B cell (primary cell): Measurements from ENCODE around the gene PDE6H. TPM values are rescaled to one million over a fixed set of nuclear protein-coding genes. Genes with fewer than 3 reads are reported as not detected.

Experiments used
- ATAC-seq: fragments of 200-7000 bp; cut with Tn5 transposase; one replicate; pipeline ENCODE4 v1.10.0; 2021; ENCODE audit warnings: low read depth, mild to moderate bottlenecking, moderate number of reproducible peaks, moderate library complexity
- CTCF ChIA-PET: fragments of 350-600 bp; sonication (Branson Sonifier 250); formaldehyde crosslinking; loops from one replicate; lab custom pipeline; 2021; ENCODE audit warnings: antibody characterized with exemption, inconsistent platforms; lab: Charles Lee
- POLR2A ChIA-PET: fragments of 350-600 bp; sonication (Branson Sonifier 250); formaldehyde crosslinking; loops from one replicate; lab custom pipeline; 2021; ENCODE audit warnings: antibody characterized with exemption; lab: Charles Lee
- DNase-seq: peaks from one replicate; pipeline ENCODE4 v3.0.0; 2013
- H2AFZ ChIP-seq: 2 replicates; pipeline ENCODE4 v1.6.1; 2012; ENCODE audit warnings: mild to moderate bottlenecking, low read depth, low read length; ENCODE audit not compliant: insufficient read depth, poor library complexity, severe bottlenecking
- H3K27ac ChIP-seq, 2 donors: 1 replicate in 1 of 2; 2 replicates in 1 of 2; pipeline ENCODE4 v1.5.1; 2012 to 2013; ENCODE audit warnings: low read length in 2 of 2, mild to moderate bottlenecking in 2 of 2, moderate library complexity in 1 of 2
- H3K27me3 ChIP-seq, 4 experiments: fragments of 200-600 bp in 1 of 4; sonication (generic) in 1 of 4; replicated peaks in 1 of 4; 1 replicate in 2 of 4; 2 replicates in 2 of 4; pipeline versions ENCODE4 v1.6.1 to v1.7.0; 2013 to 2016; ENCODE audit warnings: low read length in 3 of 4, mild to moderate bottlenecking in 2 of 4, mixed read lengths in 1 of 4, moderate library complexity in 1 of 4; ENCODE audit not compliant: insufficient read depth in 4 of 4, control insufficient read depth in 3 of 4; ENCODE audit errors: control extremely low read depth in 1 of 4
- H3K36me3 ChIP-seq, 2 experiments: replicated peaks in 1 of 2; 1 replicate in 1 of 2; 2 replicates in 1 of 2; pipeline versions ENCODE4 v1.6.1 to v1.7.1; 2013; ENCODE audit warnings: low read length in 1 of 2; ENCODE audit not compliant: insufficient read depth in 2 of 2, control insufficient read depth in 1 of 2; ENCODE audit errors: control extremely low read depth in 1 of 2, extremely low read depth in 1 of 2
- H3K4me1 ChIP-seq, 2 donors: fragments of 200-600 bp in 1 of 2; sonication (generic) in 1 of 2; 1 replicate in 1 of 2; 2 replicates in 1 of 2; pipeline versions ENCODE4 v1.5.1 to v1.6.1; 2013 to 2017; ENCODE audit warnings: low read length in 2 of 2; ENCODE audit not compliant: control insufficient read depth in 2 of 2, insufficient read depth in 2 of 2
- H3K4me2 ChIP-seq: replicated peaks from 2 replicates; pipeline ENCODE3; 2012; ENCODE audit warnings: mild to moderate bottlenecking, low read depth, low read length; ENCODE audit not compliant: poor library complexity, severe bottlenecking
- H3K4me3 ChIP-seq, 5 experiments: fragments of 200-600 bp in 1 of 5; sonication (generic) in 1 of 5; 1 replicate in 3 of 5; 2 replicates in 2 of 5; pipeline versions ENCODE4 v1.5.1 to v1.7.0; 2011 to 2016; ENCODE audit warnings: low read length in 4 of 5, mild to moderate bottlenecking in 4 of 5, low read depth in 2 of 5, control low read depth in 1 of 5, moderate library complexity in 1 of 5; ENCODE audit not compliant: insufficient read depth in 1 of 5; ENCODE audit errors: control extremely low read depth in 1 of 5, extremely low read depth in 1 of 5
- H3K79me2 ChIP-seq: fragments of 200-600 bp; sonication (generic); one replicate; pipeline ENCODE4 v1.6.0; 2016; ENCODE audit warnings: low read length; ENCODE audit not compliant: control insufficient read depth, insufficient read depth
- H3K9ac ChIP-seq: fragments of 200-600 bp; sonication (generic); 2 replicates; pipeline ENCODE4 v1.6.1; 2017; ENCODE audit warnings: mild to moderate bottlenecking, low read length, moderate library complexity
- H3K9me3 ChIP-seq, 3 donors: one replicate each; pipeline versions ENCODE4 v1.6.1 to v1.7.1; 2013; ENCODE audit warnings: low read length in 2 of 3; ENCODE audit not compliant: control insufficient read depth in 2 of 3, insufficient read depth in 1 of 3; ENCODE audit errors: control extremely low read depth in 1 of 3
- H4K20me1 ChIP-seq: 2 replicates; pipeline ENCODE4 v1.6.0; 2012; ENCODE audit warnings: mild to moderate bottlenecking, low read length; ENCODE audit not compliant: insufficient read depth, control insufficient read depth, poor library complexity, severe bottlenecking
- H3K27ac Mint-ChIP-seq: one replicate; pipeline ENCODE4 v1.8.0; 2021; ENCODE audit warnings: mixed read lengths
- H3K27me3 Mint-ChIP-seq: one replicate; pipeline ENCODE4 v1.8.0; 2021; ENCODE audit warnings: mixed read lengths
- H3K4me1 Mint-ChIP-seq: one replicate; pipeline ENCODE4 v1.8.0; 2021; ENCODE audit warnings: mixed read lengths
- H3K4me3 Mint-ChIP-seq: one replicate; pipeline ENCODE4 v1.8.0; 2021; ENCODE audit warnings: mixed read lengths
- H3K9me3 Mint-ChIP-seq: one replicate; pipeline ENCODE4 v1.8.0; 2022; ENCODE audit warnings: mixed read lengths; ENCODE audit not compliant: insufficient read depth
- CTCF ChIP-seq: fragments of 200-600 bp; IDR thresholded peaks from one replicate; pipeline ENCODE4 v1.8.0; 2022; ENCODE audit warnings: antibody characterized with exemption, mild to moderate bottlenecking
- EZH2 ChIP-seq: IDR thresholded peaks from 2 replicates; pipeline ENCODE4 v1.6.1; 2012; ENCODE audit warnings: borderline replicate concordance, low read depth, mild to moderate bottlenecking, moderate library complexity, low read length; ENCODE audit not compliant: insufficient read depth, poor library complexity, severe bottlenecking
- WGBS: methylation state at CpG from one replicate; pipeline ENCODE4 v1.1.5; 2013; ENCODE audit warnings: missing lambda C conversion rate; ENCODE audit not compliant: insufficient coverage; 5-methylcytosine and 5-hydroxymethylcytosine counted together
- intact Hi-C: fragments of 100-400 bp; cut with micrococcal nuclease; formaldehyde crosslinking; loops from one replicate; pipeline ENCODE4 v1.10.0; 2022
- polyA plus RNA-seq: library from polyadenylated mRNA; depleted of rRNA; stranded (reverse); fragments of >200 nt; gene quantifications from 2 replicates; pipeline ENCODE4 v1.2.3, GENCODE V29; 2012
- total RNA-seq, 2 donors: library from RNA; stranded (reverse); fragments of 120-200 nt in 1 of 2; gene quantifications; 1 replicate in 1 of 2; 2 replicates in 1 of 2; pipeline versions ENCODE4 v1.2.3 to v1.2.4, GENCODE V29; 2013 to 2022

The PDE6H gene
- total and polyA plus RNA-seq, 2 donors (not counting 1 experiment from before 2014, with no cell fraction given), result not detected

- ChIA-PET POLR2A (no interaction called here), CTCF (interaction anchor here (1.4 to 1.6 kb wide), 2 partner anchors 19 to 38 kb away, joined by 6 to 10 read pairs; partner anchors contain the start of gene ERP27)
- H3K4me3 ChIP-seq, result peak overlapping the region in 4 of 5 experiments; percentile 32 to 84 (median 40)
- H3K9ac ChIP-seq, result peak overlapping the region; percentile 77
- peak overlapping the region; percentile 97 for H3K4me3 Mint-ChIP-seq
- H3K4me1 ChIP-seq, result peaks cover 72% of the 10 kb centered on the region in 2 donors
- no CpG with 5 or more reads among the region's 2 CpGs for WGBS
- intact Hi-C loops, result loop anchor here (10.0 kb wide), 1 partner anchor 342 kb away; no protein-coding TSS in a partner anchor
- H3K4me2 ChIP-seq, result peak overlapping the region; percentile 82
- peaks cover 86% of the 10 kb centered on the region for H3K4me1 Mint-ChIP-seq
- no peaks in the 10 kb centered on the region for H3K9me3 Mint-ChIP-seq
- ATAC-seq (no peak), DNase-seq (no peak)
- peak overlapping the region; percentile 68 to 94 for H3K27ac ChIP-seq
- no peaks in the 10 kb centered on the region for H3K27me3 ChIP-seq
- no peak for TF ChIP-seq EZH2
- no peak for TF ChIP-seq CTCF
- H3K36me3 ChIP-seq, result peaks cover 4 to 55% of the 10 kb centered on the region in 2 experiments
- H3K27ac Mint-ChIP-seq, result peak overlapping the region; percentile 90
- no peaks in the 10 kb centered on the region for H3K27me3 Mint-ChIP-seq
- no peaks in the 10 kb centered on the region for H3K9me3 ChIP-seq
- peaks cover 71% of the 10 kb centered on the region for H4K20me1 ChIP-seq
- no peak overlapping the region for H2AFZ ChIP-seq
- peaks cover 93% of the 10 kb centered on the region for H3K79me2 ChIP-seq
Observed at GRCh38 chr12:14956905-14957304, 15.9 kb upstream of the PDE6H start.

- Histone ChIP-seq H3K9ac (peak overlapping the region; percentile 77), H3K4me3 (peak overlapping the region; percentile 65 to 99 (median 84)), H2AFZ (no peak overlapping the region), H3K9me3 (no peaks in the 10 kb centered on the region), H3K27me3 (no peaks in the 10 kb centered on the region), H4K20me1 (peaks cover 67% of the 10 kb centered on the region), H3K36me3 (peaks cover 4 to 51% of the 10 kb centered on the region in 2 experiments), H3K79me2 (peaks cover 86% of the 10 kb centered on the region), H3K4me2 (peak overlapping the region; percentile 82), H3K4me1 (peaks cover 65 to 72% of the 10 kb centered on the region in 2 donors), H3K27ac (peak overlapping the region; percentile 68 to 94)
- Mint-ChIP-seq H3K27ac (peak overlapping the region; percentile 90), H3K27me3 (no peaks in the 10 kb centered on the region), H3K4me1 (peaks cover 85% of the 10 kb centered on the region), H3K4me3 (peak overlapping the region; percentile 97), H3K9me3 (no peaks in the 10 kb centered on the region)
- intact Hi-C loops, result loop anchor here (10.0 kb wide), 1 partner anchor 343 kb away; no protein-coding TSS in a partner anchor
- no peak for DNase-seq
- POLR2A ChIA-PET, result interaction anchor here (0.7 kb wide), 1 partner anchor 9 kb away, joined by 3 read pairs; no protein-coding TSS in a partner anchor
- no peak for ATAC-seq
- CTCF ChIA-PET, result interaction anchor here (1.6 kb wide), 1 partner anchor 20 kb away, joined by 6 read pairs; the partner anchor contains the start of gene ERP27
- WGBS, result 26% methylated on average over 3 of the region's 5 CpGs
- TF ChIP-seq EZH2 (no peak), CTCF (no peak)
Observed at GRCh38 chr12:14957551-14958168, 15.2 kb upstream of the PDE6H start.
